ENCODE results near the gene DBH. TPM values are rescaled to one million over a fixed set of nuclear protein-coding genes. Genes with fewer than 3 reads are reported as not detected.
A peak's percentile ranks its signal among the peaks of the same experiment; 100 is the strongest.

Gene DBH
- total RNA-seq, 2 experiments from 2014 or later: not detected

DNA sequence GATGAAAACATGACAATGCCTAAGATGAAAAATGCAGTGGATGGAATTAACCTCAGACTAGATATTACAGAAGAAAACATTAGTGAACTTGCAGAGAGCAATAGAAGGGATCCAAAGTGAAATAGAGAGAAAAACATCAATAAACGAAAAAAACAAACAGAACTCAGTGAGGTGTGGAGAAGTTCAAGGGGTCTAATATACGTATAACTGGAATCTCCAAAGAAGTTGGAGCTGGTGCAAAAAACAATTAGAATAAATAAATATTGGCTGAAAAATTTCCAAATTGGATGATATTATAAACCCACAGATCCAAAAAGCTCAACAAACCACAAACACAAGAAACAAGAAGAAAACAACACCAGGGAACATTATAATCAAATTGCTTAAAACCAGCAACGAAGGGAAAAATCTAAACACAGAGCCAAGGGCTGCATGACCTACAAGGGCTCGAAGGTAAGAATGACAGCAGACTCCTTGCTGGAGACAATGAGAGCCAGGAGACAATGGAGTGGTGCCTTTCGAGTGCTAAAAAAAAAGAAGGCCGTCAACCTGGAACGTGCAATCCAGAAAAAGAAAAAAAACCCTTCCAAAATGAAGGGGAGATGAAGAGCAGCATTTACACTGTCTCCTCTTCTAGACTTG, 38.7 kb upstream of the DBH start:
- peaks cover 5% of the 10 kb centered on the region for H3K36me3 Mint-ChIP-seq (ENCODE audit: low read depth)
- CTCF ChIA-PET: interaction anchor here (0.7 kb wide), 1 partner anchor 16 kb away, joined by 3 read pairs; no protein-coding TSS in a partner anchor
- POLR2A ChIA-PET: no interaction called here
- no peak overlapping the region for H3K4me3 Mint-ChIP-seq
- no peaks in the 10 kb centered on the region for H3K27me3 Mint-ChIP-seq
- DNase-seq: no peak
- no peak overlapping the region for H3K27ac Mint-ChIP-seq
- peaks cover 13% of the 10 kb centered on the region for H3K9me3 Mint-ChIP-seq
- no peaks in the 10 kb centered on the region for H3K4me1 Mint-ChIP-seq

DNA sequence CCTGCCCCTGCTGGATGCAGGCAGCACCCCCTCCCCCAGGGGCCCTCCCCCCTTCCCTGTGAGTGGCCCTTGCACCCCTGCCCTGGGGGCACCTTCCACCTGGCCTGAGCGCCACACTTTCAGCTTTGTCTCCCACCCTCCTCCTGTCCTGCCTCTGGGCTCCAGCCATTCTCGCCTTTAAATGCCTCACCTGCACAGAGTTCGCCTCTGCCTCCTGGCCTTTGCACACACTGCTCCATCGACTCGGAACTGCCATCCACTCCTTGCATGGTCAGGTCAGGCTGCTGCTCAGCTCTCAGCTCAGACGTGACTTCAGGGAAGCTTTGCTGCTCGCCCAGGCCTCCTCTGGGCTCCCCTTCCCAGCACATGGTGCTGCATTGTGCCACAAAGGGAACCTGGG, 37.2 kb upstream of the DBH start:
- H3K9me3 Mint-ChIP-seq: peaks cover 13% of the 10 kb centered on the region
- ChIA-PET CTCF (no interaction called here), POLR2A (interaction anchor here (0.5 kb wide), 1 partner anchor 9 kb away, joined by 3 read pairs; no protein-coding TSS in a partner anchor)
- DNase-seq: no peak
- no peaks in the 10 kb centered on the region for H3K27me3 Mint-ChIP-seq
- peaks cover 5% of the 10 kb centered on the region for H3K36me3 Mint-ChIP-seq (ENCODE audit: low read depth)
- no peak overlapping the region for H3K4me3 Mint-ChIP-seq
- H3K4me1 Mint-ChIP-seq: no peaks in the 10 kb centered on the region
- no peak overlapping the region for H3K27ac Mint-ChIP-seq

DNA sequence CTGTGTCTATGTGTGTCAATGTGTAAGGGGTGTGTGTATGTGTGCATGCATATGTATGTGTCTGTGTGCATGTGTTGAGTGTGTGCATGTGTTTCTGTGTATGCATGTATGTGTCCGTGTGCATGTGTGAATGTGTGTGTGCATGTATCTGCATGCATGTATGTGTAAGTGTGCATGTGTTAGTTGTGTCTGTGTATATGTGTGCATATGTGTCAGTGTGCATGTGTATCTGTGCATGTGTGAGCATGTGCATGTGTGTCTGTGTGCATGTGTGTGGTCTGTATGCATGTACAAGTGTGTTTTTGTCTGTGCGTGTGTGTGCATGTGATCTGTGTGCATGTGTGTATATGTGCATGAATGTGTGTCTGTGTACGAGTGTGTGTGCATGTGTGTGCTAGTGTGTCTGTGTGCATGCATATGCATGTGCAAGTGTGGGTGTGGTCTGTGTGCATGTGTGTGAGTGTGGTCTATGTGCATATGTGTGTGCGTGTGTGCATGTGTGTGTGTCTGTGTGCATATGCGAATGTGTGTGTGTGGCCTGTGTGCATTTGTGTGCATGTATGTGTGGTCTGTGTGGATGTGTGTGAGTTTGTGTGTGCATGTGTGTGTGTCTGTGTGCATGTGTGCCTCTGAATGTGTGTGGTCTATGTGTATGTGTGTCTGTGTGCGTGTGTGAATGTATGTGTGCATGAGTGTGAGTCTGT, 36.5 kb upstream of the DBH start:
- Mint-ChIP-seq H3K4me3 (no peak overlapping the region), H3K27me3 (no peaks in the 10 kb centered on the region), H3K4me1 (peaks cover 3% of the 10 kb centered on the region), H3K36me3 (ENCODE audit: low read depth) (peaks cover 5% of the 10 kb centered on the region), H3K27ac (no peak overlapping the region), H3K9me3 (peaks cover 13% of the 10 kb centered on the region)
- CTCF ChIA-PET: no interaction called here
- POLR2A ChIA-PET: interaction anchor here (0.5 kb wide), 1 partner anchor 9 kb away, joined by 3 read pairs; no protein-coding TSS in a partner anchor
- DNase-seq: no peak

DNA sequence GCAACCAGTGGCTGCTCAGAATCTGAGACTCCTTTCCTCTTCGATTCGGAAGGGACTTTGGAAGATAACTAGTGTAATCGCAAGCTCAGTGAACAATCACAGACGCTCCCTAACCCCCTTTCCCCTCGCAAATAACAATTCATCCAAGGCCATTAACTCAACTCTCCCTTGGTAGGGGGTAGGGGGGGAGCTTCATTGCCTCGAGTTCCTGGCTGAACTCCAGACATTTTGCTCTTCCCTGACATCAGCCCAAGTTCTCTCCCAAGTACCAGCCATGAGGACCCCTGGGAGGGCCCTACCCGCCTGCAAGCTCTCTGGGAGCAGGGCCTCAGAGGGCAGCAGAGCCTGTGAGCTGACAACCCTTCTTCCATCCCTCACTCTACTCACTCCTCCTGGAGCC, 35.4 kb upstream of the DBH start:
- no peak overlapping the region for H3K27ac Mint-ChIP-seq
- peaks cover 5% of the 10 kb centered on the region for H3K36me3 Mint-ChIP-seq (ENCODE audit: low read depth)
- CTCF ChIA-PET: interaction anchor here (1.6 kb wide), 1 partner anchor 125 kb away, joined by 3 read pairs; no protein-coding TSS in a partner anchor
- no peak overlapping the region for H3K4me3 Mint-ChIP-seq
- POLR2A ChIA-PET: no interaction called here
- no peaks in the 10 kb centered on the region for H3K27me3 Mint-ChIP-seq
- peaks cover 3% of the 10 kb centered on the region for H3K4me1 Mint-ChIP-seq
- peaks cover 13% of the 10 kb centered on the region for H3K9me3 Mint-ChIP-seq
- no peak for DNase-seq

DNA sequence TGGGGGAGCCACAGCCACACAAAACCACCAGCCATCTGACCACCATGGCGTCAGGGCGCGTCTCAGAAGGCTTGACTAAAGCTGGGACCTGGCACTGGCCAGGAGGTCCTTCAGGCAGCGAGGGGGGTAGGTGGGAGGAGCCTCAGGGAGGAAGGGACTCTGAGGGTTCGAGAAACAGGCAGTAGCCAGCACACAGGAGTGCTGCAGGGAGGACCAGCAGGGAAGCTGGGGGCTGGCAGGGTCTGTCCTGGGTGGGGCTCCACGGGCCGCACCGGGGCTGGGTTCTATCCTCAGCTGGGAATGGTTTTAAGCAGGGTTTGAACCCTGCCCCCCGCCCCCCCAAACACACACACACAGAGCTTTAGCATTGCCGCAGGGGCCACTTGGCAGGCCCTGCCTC, 34.4 kb upstream of the DBH start:
- H3K27me3 Mint-ChIP-seq: peaks cover 2% of the 10 kb centered on the region
- H3K4me3 Mint-ChIP-seq: no peak overlapping the region
- H3K4me1 Mint-ChIP-seq: peaks cover 3% of the 10 kb centered on the region
- H3K27ac Mint-ChIP-seq: peak overlapping the region; percentile 32
- no peak for DNase-seq
- H3K36me3 Mint-ChIP-seq (ENCODE audit: low read depth): peaks cover 5% of the 10 kb centered on the region
- CTCF ChIA-PET: interaction anchor here (1.6 kb wide), 1 partner anchor 124 kb away, joined by 3 read pairs; no protein-coding TSS in a partner anchor
- H3K9me3 Mint-ChIP-seq: peaks cover 13% of the 10 kb centered on the region
- POLR2A ChIA-PET: no interaction called here

DNA sequence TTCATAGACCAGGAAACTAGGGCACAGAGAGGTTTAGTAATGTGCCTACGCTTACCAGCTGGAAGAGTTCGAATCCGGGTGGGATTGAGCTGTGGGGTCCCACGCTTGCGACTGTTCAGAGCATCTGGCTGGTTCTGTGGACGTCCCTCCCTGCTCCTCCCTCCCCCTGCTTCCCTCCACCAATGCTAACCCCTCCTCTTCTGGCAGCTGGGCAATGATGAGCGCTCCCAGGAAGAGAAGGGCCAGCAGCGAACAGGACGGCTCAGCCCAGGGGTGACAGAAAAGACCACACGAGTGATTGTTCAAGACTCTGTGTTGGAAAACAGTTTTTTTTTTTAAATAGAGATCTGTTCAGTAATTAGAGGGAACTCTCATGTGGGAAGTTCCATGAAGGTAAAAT, 33.9 kb upstream of the DBH start:
- peaks cover 3% of the 10 kb centered on the region for H3K4me1 Mint-ChIP-seq
- ChIA-PET POLR2A (no interaction called here), CTCF (no interaction called here)
- peaks cover 4% of the 10 kb centered on the region for H3K36me3 Mint-ChIP-seq (ENCODE audit: low read depth)
- peaks cover 5% of the 10 kb centered on the region for H3K27me3 Mint-ChIP-seq
- H3K4me3 Mint-ChIP-seq: no peak overlapping the region
- H3K27ac Mint-ChIP-seq: peak overlapping the region; percentile 32
- peaks cover 7% of the 10 kb centered on the region for H3K9me3 Mint-ChIP-seq
- DNase-seq: no peak

DNA sequence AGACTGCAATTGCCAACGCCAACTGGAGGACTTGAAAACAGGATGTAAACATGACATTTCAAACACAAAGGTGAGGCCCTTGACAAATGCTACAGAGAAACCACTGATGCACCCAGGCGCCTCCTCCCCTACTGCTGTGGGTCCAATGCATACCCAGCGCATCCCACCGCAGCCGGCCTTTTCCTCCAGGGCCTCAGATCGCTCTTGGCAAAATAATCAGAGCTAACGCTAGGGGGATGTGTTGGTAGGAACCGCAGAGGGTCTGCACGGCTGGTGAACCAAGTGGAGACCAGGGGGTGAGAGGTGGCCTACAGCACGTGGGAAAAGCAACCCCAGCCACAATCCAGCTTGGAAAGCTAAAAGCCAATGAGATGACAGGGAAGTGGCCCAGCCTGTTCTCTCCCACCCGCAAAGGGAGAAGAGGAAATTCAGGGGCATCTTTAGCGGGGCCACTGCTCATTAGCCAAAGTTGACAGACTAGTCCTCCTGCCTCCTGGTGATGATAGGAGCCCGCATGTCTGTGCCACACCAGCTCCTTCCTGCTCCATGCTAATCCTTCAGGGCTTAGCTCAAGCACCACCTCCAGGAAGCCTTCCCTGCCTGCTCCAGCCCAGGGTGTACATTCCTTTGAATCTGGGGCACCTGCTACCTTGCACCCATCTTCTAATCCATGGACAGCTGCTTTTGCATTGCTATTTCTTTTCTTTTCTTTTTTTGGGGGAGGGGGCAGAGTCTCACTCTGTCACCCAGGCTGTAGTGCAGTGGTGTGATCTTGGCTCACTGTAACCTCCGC, 32.8 kb upstream of the DBH start:
- Mint-ChIP-seq H3K4me3 (no peak overlapping the region), H3K27ac (no peak overlapping the region), H3K4me1 (peaks cover 3% of the 10 kb centered on the region), H3K9me3 (no peaks in the 10 kb centered on the region), H3K36me3 (ENCODE audit: low read depth) (no peaks in the 10 kb centered on the region), H3K27me3 (peaks cover 10% of the 10 kb centered on the region)
- CTCF ChIA-PET: interaction anchor here (0.6 kb wide), 1 partner anchor 135 kb away, joined by 3 read pairs; the partner anchor contains the start of gene SARDH
- POLR2A ChIA-PET: no interaction called here
- no peak for DNase-seq

DNA sequence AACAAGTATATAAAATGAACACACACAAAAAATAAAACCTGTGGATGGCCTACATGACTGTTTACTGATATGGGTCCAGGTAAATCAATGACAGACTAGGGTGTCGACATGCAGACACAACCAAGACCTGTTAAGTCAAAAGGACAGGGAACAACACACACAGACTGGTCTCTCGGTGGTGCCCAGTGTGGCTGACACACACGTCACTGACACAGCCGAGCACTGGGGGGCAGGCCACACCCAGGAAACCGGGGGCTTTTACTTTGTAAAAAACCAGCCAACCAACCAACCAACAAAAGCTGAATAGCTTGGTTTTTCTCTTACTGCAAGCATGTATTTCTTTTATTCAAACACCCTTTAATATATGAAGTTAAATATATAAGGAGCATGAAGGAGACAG, 31.9 kb upstream of the DBH start:
- H3K4me1 Mint-ChIP-seq: peaks cover 3% of the 10 kb centered on the region
- CTCF ChIA-PET: no interaction called here
- DNase-seq: peak; percentile 33
- no peaks in the 10 kb centered on the region for H3K36me3 Mint-ChIP-seq (ENCODE audit: low read depth)
- no peak overlapping the region for H3K27ac Mint-ChIP-seq
- no peak overlapping the region for H3K4me3 Mint-ChIP-seq
- H3K9me3 Mint-ChIP-seq: no peaks in the 10 kb centered on the region
- H3K27me3 Mint-ChIP-seq: peaks cover 13% of the 10 kb centered on the region
- POLR2A ChIA-PET: no interaction called here

DNA sequence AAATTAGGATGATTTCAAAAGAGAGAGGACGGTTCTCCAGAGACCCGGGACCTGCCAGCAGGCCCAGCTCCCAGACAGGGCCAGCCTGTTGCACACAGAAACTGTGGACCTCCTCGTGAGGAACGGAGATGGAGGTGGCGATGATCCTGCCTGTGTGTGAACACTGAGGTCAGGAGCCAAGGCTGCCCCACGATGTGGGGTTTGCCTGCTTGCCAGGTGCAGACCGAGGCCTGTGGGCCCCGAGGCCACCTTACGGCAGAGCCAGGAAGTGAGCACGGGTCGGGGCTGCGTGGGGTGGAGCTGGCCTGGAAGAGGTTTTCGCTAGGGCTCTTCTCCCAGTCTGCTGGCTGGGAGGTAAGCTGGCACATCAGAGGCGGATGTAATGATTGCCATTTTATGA, 31.3 kb upstream of the DBH start:
- no peak overlapping the region for H3K4me3 Mint-ChIP-seq
- no peak for DNase-seq
- ChIA-PET CTCF (no interaction called here), POLR2A (no interaction called here)
- no peaks in the 10 kb centered on the region for H3K36me3 Mint-ChIP-seq (ENCODE audit: low read depth)
- peaks cover 5% of the 10 kb centered on the region for H3K4me1 Mint-ChIP-seq
- peaks cover 17% of the 10 kb centered on the region for H3K27me3 Mint-ChIP-seq
- no peaks in the 10 kb centered on the region for H3K9me3 Mint-ChIP-seq
- H3K27ac Mint-ChIP-seq: no peak overlapping the region

DNA sequence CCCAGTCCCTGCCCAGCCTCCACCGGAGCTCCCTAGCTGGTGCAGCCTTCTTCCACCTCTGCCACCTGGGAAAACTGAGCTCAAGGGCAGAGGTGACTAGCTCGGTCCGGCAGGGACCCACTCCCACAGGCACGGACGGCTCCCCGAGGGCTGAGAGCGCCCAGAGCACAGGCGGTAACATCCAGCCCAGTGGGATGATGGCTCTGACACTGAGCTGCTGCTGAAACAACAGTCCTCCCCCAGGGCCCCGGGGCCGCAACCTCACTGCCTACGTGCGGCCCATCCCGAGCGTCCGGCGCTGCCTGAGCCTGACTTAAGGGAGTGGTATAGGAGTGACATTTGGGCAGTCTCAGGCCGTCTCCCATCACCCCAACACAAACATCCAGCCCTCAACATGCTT, 30.7 kb upstream of the DBH start:
- H3K36me3 Mint-ChIP-seq (ENCODE audit: low read depth): no peaks in the 10 kb centered on the region
- peaks cover 5% of the 10 kb centered on the region for H3K4me1 Mint-ChIP-seq
- no peak overlapping the region for H3K4me3 Mint-ChIP-seq
- H3K27ac Mint-ChIP-seq: no peak overlapping the region
- no peaks in the 10 kb centered on the region for H3K9me3 Mint-ChIP-seq
- DNase-seq: no peak
- POLR2A ChIA-PET: no interaction called here
- CTCF ChIA-PET: interaction anchor here (1.0 kb wide), 1 partner anchor 59 kb away, joined by 3 read pairs; no protein-coding TSS in a partner anchor
- peaks cover 22% of the 10 kb centered on the region for H3K27me3 Mint-ChIP-seq

DNA sequence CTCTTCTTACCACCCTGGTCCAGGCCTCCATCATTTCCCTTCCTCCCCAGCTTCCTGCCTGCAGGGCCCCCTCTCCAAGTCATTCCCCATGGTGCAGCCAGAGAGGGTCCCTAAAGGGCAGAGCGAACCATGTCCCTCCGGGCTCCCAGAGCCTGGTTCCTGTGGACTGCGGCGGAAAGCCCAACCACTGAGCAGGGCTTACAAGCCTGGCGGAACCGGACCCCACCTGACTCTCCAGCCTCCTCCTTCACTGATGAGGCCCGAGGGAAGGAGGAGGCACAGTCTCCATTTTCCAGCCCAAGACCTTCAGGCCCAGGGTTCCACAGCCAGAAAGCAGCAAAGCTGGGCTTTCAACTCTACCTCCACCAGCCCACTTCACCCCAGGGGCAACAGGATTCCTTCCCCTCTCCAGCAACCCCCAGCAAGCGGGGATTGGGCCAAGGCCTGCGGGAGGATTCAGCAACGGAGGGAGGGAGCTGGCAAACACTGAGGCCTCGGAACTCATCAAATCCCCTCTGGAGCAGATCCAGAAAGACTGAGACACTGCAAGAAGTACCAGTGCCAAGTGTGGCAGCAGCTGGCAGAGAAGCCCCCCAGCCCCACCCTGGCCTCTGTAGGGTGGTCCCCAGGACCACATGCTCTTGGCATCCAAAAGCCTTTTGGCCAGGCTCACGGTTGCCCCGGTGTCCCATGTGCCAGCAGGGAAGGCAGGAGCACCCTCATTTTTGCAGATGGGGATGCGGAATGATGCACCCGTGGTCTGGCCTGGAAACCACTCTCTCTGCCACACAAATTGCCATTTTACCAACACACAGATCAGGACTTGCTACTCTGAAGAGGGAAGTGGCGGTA, 30.1 kb upstream of the DBH start:
- POLR2A ChIA-PET: no interaction called here
- H3K9me3 Mint-ChIP-seq: no peaks in the 10 kb centered on the region
- H3K27me3 Mint-ChIP-seq: peaks cover 28% of the 10 kb centered on the region
- peaks cover 5% of the 10 kb centered on the region for H3K4me1 Mint-ChIP-seq
- H3K27ac Mint-ChIP-seq: no peak overlapping the region
- no peak for DNase-seq
- no peaks in the 10 kb centered on the region for H3K36me3 Mint-ChIP-seq (ENCODE audit: low read depth)
- no peak overlapping the region for H3K4me3 Mint-ChIP-seq
- CTCF ChIA-PET: interaction anchor here (0.5 to 1.0 kb wide), 2 partner anchors 59 to 518 kb away, joined by 3 read pairs; no protein-coding TSS in a partner anchor

DNA sequence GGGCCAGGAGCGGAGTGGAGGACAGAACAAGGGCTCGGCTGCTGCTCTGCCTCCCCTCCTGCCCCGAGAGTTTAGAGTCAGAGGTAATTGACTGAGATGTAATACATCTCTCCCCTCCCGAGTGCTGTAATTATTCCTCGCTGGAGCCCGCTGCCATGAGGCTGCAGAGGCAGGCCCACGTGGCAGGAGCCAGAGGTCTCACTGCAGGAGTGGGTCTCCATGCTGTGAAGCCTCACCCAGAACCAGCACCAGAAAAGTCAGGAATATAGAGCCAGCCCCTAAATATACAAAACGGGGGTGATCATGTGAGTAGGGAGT, 29.5 kb upstream of the DBH start:
- Mint-ChIP-seq H3K27me3 (peaks cover 33% of the 10 kb centered on the region), H3K36me3 (ENCODE audit: low read depth) (no peaks in the 10 kb centered on the region), H3K4me3 (no peak overlapping the region), H3K9me3 (no peaks in the 10 kb centered on the region), H3K27ac (no peak overlapping the region), H3K4me1 (peaks cover 5% of the 10 kb centered on the region)
- no peak for DNase-seq
- ChIA-PET CTCF (interaction anchor here (0.5 kb wide), 1 partner anchor 517 kb away, joined by 3 read pairs; no protein-coding TSS in a partner anchor), POLR2A (no interaction called here)
